HTERT RPE-1 (cell line): ENCODE measurements around the gene PCSK7.

Source experiments
- in situ Hi-C: fragments of 300-500 bp; cut with MboI; formaldehyde crosslinking; loops from 4 replicates; pipeline ENCODE4 v1.14.3; 2020; ENCODE audit warnings: low sequenced_read_pairs

PCSK7 gene

GRCh38 chr11:117170210-117170609 lies 61.7 kb downstream of the PCSK7 start:
- in situ Hi-C loops = no loop called here

GRCh38 chr11:117169736-117170135 lies 62.1 kb downstream of the PCSK7 start:
- in situ Hi-C loops = no loop called here

GRCh38 chr11:117166491-117166890 lies 65.4 kb downstream of the PCSK7 start:
- in situ Hi-C loops = no loop called here

- in situ Hi-C loops = no loop called here
Observed at GRCh38 chr11:117160826-117161225, 71.0 kb downstream of the PCSK7 start.

- in situ Hi-C loops = no loop called here
Observed at GRCh38 chr11:117159892-117160291, 72.0 kb downstream of the PCSK7 start.

- in situ Hi-C loops = no loop called here
Observed at GRCh38 chr11:117157507-117157906, 74.4 kb downstream of the PCSK7 start.

- in situ Hi-C loops = no loop called here
Observed at GRCh38 chr11:117154468-117154867, 77.4 kb downstream of the PCSK7 start.
